ENCODE results near the gene CRX.
"Not testable (repeated sequence)": the region's sequence is repeated elsewhere in the genome, so short reads cannot be mapped to it uniquely, and the experiment has no call there.

CRX gene

DNA sequence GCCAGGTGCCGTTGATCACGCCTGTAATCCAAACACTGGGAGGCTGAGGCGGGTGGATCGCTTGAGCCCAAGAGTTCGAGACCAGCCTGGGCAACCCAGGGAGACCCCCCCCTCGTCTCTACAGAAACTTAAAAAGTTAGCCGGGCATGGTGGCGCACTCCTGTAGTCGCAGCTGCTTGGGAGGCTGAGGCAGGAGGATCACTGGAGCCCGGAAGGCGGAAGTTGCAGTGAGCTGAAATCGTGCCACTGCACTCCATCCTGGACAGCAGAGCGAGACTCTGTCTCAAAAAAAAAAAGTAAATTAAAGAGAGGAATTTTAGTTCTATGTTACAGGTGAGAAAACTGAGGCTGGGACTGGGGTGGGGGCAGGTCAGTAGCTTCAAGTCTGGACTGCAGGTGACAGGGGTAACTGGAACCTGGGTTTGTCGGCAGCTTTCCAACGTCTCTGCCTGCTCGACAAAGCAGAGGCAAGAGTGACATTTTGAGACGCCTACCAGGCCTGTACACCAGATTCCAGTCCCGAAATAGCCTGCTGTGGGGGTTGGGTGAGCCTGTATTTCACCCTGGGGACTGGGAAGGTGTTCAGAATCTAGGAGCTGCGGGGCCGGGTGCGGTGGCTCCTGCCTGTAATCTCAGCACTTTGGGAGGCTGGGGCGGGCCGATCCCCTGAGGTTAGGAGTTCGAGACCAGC lies 42.1 kb upstream of the CRX start:
- H3K79me2 ChIP-seq (ENCODE audit: control insufficient read depth, insufficient read depth, low read length): peaks cover 32% of the 10 kb centered on the region
- no peak overlapping the region for H3K27ac ChIP-seq (ENCODE audit: low read depth, low read length)
- DNase-seq: no peak
- peaks cover 18% of the 10 kb centered on the region for H3K36me3 ChIP-seq (ENCODE audit: control insufficient read depth, insufficient read depth, low read length)
- H4K5ac ChIP-seq (ENCODE audit: low read length): no peak overlapping the region
- no peak overlapping the region for H2AK5ac ChIP-seq (ENCODE audit: low read length)
- H3K4ac ChIP-seq (ENCODE audit: low read depth, low read length): no peak overlapping the region
- H4K8ac ChIP-seq (ENCODE audit: low read depth, low read length): no peak overlapping the region
- H2BK15ac ChIP-seq (replicated peaks; ENCODE audit: low read depth): no peak overlapping the region
- H3K4me1 ChIP-seq (ENCODE audit: control insufficient read depth, low read depth, low read length): no peaks in the 10 kb centered on the region
- H2BK120ac ChIP-seq (ENCODE audit: low read depth, low read length): no peak overlapping the region
- H3K4me2 ChIP-seq (ENCODE audit: low read length): peak overlapping the region; percentile 95
- no peak overlapping the region for H3K18ac ChIP-seq (ENCODE audit: low read length)
- peak overlapping the region; percentile 96 for H3K4me3 ChIP-seq (ENCODE audit: low read length)
- H3K56ac ChIP-seq (ENCODE audit: low read length): peak overlapping the region; percentile 100
- H3K79me1 ChIP-seq (ENCODE audit: low read length): peaks cover 19% of the 10 kb centered on the region
- H3K23ac ChIP-seq (ENCODE audit: low read length): no peak overlapping the region
- no peaks in the 10 kb centered on the region for H3K27me3 ChIP-seq (ENCODE audit: insufficient read depth, low read length, poor library complexity)
- WGBS (ENCODE audit: extremely low coverage, insufficient coverage, low lambda C conversion rate): no CpG with 5 or more reads among the region's 24 CpGs
- peak overlapping the region; percentile 99 for H3K9ac ChIP-seq (ENCODE audit: low read length)
- no peak overlapping the region for H2BK5ac ChIP-seq (ENCODE audit: low read length)

DNA sequence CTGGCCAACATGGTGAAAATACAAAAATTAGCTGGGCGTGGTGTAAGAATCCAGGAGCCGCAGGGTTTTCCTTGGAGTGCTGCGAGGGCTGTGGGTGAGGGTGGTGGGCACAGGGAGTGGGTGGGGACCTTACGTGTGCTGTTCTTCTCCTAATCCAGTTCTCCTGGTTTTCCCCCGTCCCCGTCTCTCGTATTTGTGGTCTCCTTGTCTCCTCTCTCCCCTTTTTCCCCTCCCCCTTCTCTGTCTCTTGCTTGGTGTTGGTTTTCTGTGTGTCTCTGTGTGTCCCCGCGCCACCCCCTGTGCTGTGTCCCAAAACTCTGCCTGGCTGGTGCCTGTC lies 41.6 kb upstream of the CRX start:
- Histone ChIP-seq H2AK5ac (ENCODE audit: low read length) (no peak overlapping the region), H3K79me2 (ENCODE audit: control insufficient read depth, insufficient read depth, low read length) (peaks cover 32% of the 10 kb centered on the region), H2BK5ac (ENCODE audit: low read length) (no peak overlapping the region), H3K18ac (ENCODE audit: low read length) (no peak overlapping the region), H3K9ac (ENCODE audit: low read length) (peak overlapping the region; percentile 99), H3K4ac (ENCODE audit: low read depth, low read length) (no peak overlapping the region), H2BK120ac (ENCODE audit: low read depth, low read length) (no peak overlapping the region), H4K5ac (ENCODE audit: low read length) (no peak overlapping the region), H3K27ac (ENCODE audit: low read depth, low read length) (no peak overlapping the region), H3K4me3 (ENCODE audit: low read length) (no peak overlapping the region), H3K4me1 (ENCODE audit: control insufficient read depth, low read depth, low read length) (no peaks in the 10 kb centered on the region), H3K4me2 (ENCODE audit: low read length) (peak overlapping the region; percentile 95), H3K23ac (ENCODE audit: low read length) (no peak overlapping the region), H2BK15ac (replicated peaks; ENCODE audit: low read depth) (no peak overlapping the region), H3K79me1 (ENCODE audit: low read length) (peaks cover 19% of the 10 kb centered on the region), H3K56ac (ENCODE audit: low read length) (peak overlapping the region; percentile 71), H4K8ac (ENCODE audit: low read depth, low read length) (no peak overlapping the region), H3K27me3 (ENCODE audit: insufficient read depth, low read length, poor library complexity) (no peaks in the 10 kb centered on the region), H3K36me3 (ENCODE audit: control insufficient read depth, insufficient read depth, low read length) (peaks cover 19% of the 10 kb centered on the region)
- no CpG with 5 or more reads among the region's 9 CpGs for WGBS (ENCODE audit: extremely low coverage, insufficient coverage, low lambda C conversion rate)
- DNase-seq: no peak

DNA sequence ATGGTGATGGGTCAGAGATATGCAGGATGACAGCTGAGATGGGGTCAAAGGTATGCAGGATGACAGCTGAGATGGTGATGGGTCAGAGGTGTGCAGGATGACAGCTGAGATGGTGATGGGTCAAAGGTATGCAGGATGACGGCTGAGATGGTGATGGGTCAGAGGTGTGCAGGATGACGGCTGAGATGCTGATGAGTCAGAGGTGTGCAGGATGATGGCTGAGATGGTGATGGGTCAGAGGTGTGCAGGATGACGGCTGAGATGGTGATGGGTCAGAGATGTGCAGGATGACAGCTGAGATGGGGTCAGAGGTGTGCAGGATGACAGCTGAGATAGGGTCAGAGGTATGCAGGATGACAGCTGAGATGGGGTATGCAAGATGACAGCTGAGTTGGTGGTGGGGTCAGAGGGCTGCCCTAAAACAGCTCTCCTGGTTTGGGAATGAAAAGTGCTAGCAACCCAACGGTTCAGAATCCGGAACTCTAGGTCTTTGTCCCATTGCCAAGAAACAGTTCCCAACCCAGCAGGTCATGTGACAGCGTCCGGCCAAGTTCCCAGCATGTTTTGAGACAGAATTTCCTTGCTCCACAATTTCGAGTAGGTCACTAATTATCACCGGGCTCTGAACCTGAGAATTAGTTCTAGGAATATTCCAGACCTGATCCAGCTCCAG lies 40.0 kb upstream of the CRX start:
- H3K4me1 ChIP-seq (ENCODE audit: control insufficient read depth, low read depth, low read length): no peaks in the 10 kb centered on the region
- H3K79me1 ChIP-seq (ENCODE audit: low read length): peaks cover 19% of the 10 kb centered on the region
- no peak overlapping the region for H3K27ac ChIP-seq (ENCODE audit: low read depth, low read length)
- no peaks in the 10 kb centered on the region for H3K27me3 ChIP-seq (ENCODE audit: insufficient read depth, low read length, poor library complexity)
- no peak overlapping the region for H2BK5ac ChIP-seq (ENCODE audit: low read length)
- no peak overlapping the region for H3K4ac ChIP-seq (ENCODE audit: low read depth, low read length)
- no peak overlapping the region for H4K8ac ChIP-seq (ENCODE audit: low read depth, low read length)
- no CpG with 5 or more reads among the region's 9 CpGs for WGBS (ENCODE audit: extremely low coverage, insufficient coverage, low lambda C conversion rate)
- no peak overlapping the region for H2AK5ac ChIP-seq (ENCODE audit: low read length)
- peaks cover 32% of the 10 kb centered on the region for H3K79me2 ChIP-seq (ENCODE audit: control insufficient read depth, insufficient read depth, low read length)
- H3K56ac ChIP-seq (ENCODE audit: low read length): no peak overlapping the region
- no peak for DNase-seq
- H3K18ac ChIP-seq (ENCODE audit: low read length): no peak overlapping the region
- no peak overlapping the region for H3K23ac ChIP-seq (ENCODE audit: low read length)
- no peak overlapping the region for H4K5ac ChIP-seq (ENCODE audit: low read length)
- H3K9ac ChIP-seq (ENCODE audit: low read length): no peak overlapping the region
- H2BK120ac ChIP-seq (ENCODE audit: low read depth, low read length): no peak overlapping the region
- no peak overlapping the region for H3K4me2 ChIP-seq (ENCODE audit: low read length)
- peaks cover 21% of the 10 kb centered on the region for H3K36me3 ChIP-seq (ENCODE audit: control insufficient read depth, insufficient read depth, low read length)
- H2BK15ac ChIP-seq (replicated peaks; ENCODE audit: low read depth): no peak overlapping the region
- no peak overlapping the region for H3K4me3 ChIP-seq (ENCODE audit: low read length)

DNA sequence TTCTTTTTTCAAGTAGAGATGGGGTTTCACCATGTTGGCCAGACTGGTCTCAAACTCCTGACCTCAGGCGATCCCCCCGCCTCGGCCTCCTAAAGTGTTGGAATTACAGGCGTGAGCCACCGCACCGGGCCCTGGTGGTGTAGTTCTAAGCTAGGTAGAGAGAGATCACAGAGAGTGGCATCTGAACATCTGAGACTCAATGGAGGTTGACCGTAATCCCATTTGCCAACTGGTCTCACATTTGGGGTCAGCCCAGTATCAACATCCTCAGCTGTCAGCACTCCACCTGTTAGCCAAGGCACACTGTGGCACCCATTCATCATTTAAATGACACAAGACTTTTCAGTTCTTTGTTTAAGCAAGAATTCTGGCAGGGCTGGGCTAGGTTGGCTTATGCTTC lies 35.2 kb upstream of the CRX start:
- peaks cover 12% of the 10 kb centered on the region for H3K36me3 ChIP-seq (ENCODE audit: control insufficient read depth, insufficient read depth, low read length)
- no peak overlapping the region for H2BK5ac ChIP-seq (ENCODE audit: low read length)
- H4K5ac ChIP-seq (ENCODE audit: low read length): no peak overlapping the region
- DNase-seq: no peak
- H2BK120ac ChIP-seq (ENCODE audit: low read depth, low read length): no peak overlapping the region
- H3K23ac ChIP-seq (ENCODE audit: low read length): no peak overlapping the region
- H3K4me2 ChIP-seq (ENCODE audit: low read length): no peak overlapping the region
- H3K56ac ChIP-seq (ENCODE audit: low read length): no peak overlapping the region
- H2AK5ac ChIP-seq (ENCODE audit: low read length): no peak overlapping the region
- H3K4me1 ChIP-seq (ENCODE audit: control insufficient read depth, low read depth, low read length): no peaks in the 10 kb centered on the region
- no peak overlapping the region for H4K8ac ChIP-seq (ENCODE audit: low read depth, low read length)
- WGBS (ENCODE audit: extremely low coverage, insufficient coverage, low lambda C conversion rate): no CpG with 5 or more reads among the region's 7 CpGs
- no peak overlapping the region for H3K4ac ChIP-seq (ENCODE audit: low read depth, low read length)
- no peak overlapping the region for H3K4me3 ChIP-seq (ENCODE audit: low read length)
- no peak overlapping the region for H3K9ac ChIP-seq (ENCODE audit: low read length)
- no peaks in the 10 kb centered on the region for H3K27me3 ChIP-seq (ENCODE audit: insufficient read depth, low read length, poor library complexity)
- no peak overlapping the region for H3K27ac ChIP-seq (ENCODE audit: low read depth, low read length)
- no peak overlapping the region for H2BK15ac ChIP-seq (replicated peaks; ENCODE audit: low read depth)
- peaks cover 3% of the 10 kb centered on the region for H3K79me1 ChIP-seq (ENCODE audit: low read length)
- H3K18ac ChIP-seq (ENCODE audit: low read length): no peak overlapping the region
- peaks cover 1% of the 10 kb centered on the region for H3K79me2 ChIP-seq (ENCODE audit: control insufficient read depth, insufficient read depth, low read length)

DNA sequence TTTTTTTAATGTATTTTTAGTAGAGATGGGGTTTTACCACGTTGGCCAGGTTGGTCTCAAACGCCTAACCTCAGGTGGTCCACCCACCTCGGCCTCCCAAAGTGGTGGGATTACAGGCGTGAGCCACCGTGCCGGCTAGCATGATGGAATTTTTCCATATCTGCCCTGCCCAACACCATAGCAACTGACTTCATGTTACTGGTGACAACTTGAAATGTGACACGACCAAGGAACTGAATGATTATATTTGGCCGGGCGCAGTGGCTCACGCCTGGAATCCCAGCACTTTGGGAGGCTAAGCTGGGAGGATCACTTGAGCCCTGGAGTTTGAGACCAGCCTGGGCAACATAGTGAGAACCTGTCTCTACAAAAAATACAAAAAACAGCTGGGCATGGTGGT lies 34.4 kb upstream of the CRX start:
- H2BK120ac ChIP-seq (ENCODE audit: low read depth, low read length): not testable (repeated sequence)
- no CpG with 5 or more reads among the region's 10 CpGs for WGBS (ENCODE audit: extremely low coverage, insufficient coverage, low lambda C conversion rate)

More for the DNA sequence above, 34.4 kb upstream of the CRX start:
- not testable (repeated sequence) for H3K4me2 ChIP-seq (ENCODE audit: low read length); H3K79me2 ChIP-seq (ENCODE audit: control insufficient read depth, insufficient read depth, low read length); H3K4ac ChIP-seq (ENCODE audit: low read depth, low read length); H3K4me3 ChIP-seq (ENCODE audit: low read length); H2BK15ac ChIP-seq (replicated peaks; ENCODE audit: low read depth); H3K9ac ChIP-seq (ENCODE audit: low read length); H3K23ac ChIP-seq (ENCODE audit: low read length); H3K18ac ChIP-seq (ENCODE audit: low read length); H3K4me1 ChIP-seq (ENCODE audit: control insufficient read depth, low read depth, low read length); H3K79me1 ChIP-seq (ENCODE audit: low read length); H3K56ac ChIP-seq (ENCODE audit: low read length); H3K27me3 ChIP-seq (ENCODE audit: insufficient read depth, low read length, poor library complexity); H4K8ac ChIP-seq (ENCODE audit: low read depth, low read length); DNase-seq; H4K5ac ChIP-seq (ENCODE audit: low read length); H3K36me3 ChIP-seq (ENCODE audit: control insufficient read depth, insufficient read depth, low read length); H2AK5ac ChIP-seq (ENCODE audit: low read length); H2BK5ac ChIP-seq (ENCODE audit: low read length); H3K27ac ChIP-seq (ENCODE audit: low read depth, low read length)
